Upper lobe of left lung (tissue), 4 donors: ENCODE measurements around the gene TROAP.

Experiments
- POLR2A ChIP-seq, 4 donors: fragments of 450-650 bp; IDR thresholded peaks; one replicate each; pipeline ENCODE4 v1.5.1; 2016 to 2017; ENCODE audit warnings: antibody characterized with exemption in 4 of 4, mild to moderate bottlenecking in 2 of 4
- TF ChIP-seq, protein P1 (sequence below), 6 experiments: fragments of 450-650 bp in 4 of 6; fragments of 200-600 bp in 2 of 6; sonication (generic) in 2 of 6; IDR thresholded peaks; one replicate each; pipeline ENCODE4 v1.5.1; 2016 to 2019; ENCODE audit warnings: antibody characterized with exemption in 6 of 6

DNA sequence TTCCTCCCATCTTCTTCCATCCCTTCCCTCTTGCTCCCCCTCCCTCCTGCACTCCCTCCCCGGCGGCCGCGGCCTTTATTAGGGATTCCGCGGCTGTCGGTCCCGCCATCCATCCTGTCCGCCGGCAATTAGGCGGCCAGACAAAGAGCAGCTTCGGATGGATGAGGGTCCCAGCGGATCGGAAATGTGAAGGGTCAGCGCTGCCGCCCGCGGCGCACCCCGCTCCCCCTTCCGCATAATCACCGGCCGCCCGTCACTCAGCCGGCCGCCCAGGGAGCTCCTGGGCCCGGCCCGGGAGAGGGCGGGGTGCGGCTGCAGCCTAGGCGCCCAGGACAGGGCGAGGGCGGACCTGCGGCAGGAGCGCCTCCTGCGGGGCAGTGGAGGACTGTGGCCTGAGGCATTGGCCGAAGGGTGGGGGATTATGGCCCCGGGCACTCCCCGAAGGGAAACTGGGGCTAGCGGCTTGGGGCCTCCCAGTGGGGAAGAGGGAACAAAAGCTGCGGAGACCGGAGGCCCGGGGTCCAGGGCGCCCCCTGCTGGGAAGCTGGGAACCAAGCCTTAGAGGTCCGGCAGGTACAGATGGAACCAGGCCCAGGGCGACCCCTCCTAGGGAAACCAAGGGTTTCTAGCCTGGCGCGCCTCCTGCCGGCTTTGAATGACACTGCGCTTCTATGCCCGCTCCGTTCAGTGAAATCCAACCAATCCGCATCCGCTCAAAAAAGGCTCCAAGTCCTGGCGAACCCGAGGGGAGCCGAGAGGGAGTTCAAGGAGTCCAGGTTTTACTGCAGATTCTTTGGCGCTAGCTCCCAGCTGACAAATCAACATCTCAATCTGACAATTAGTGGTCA, 19.2 kb downstream of the TROAP start:
- TF ChIP-seq, protein P1, sequence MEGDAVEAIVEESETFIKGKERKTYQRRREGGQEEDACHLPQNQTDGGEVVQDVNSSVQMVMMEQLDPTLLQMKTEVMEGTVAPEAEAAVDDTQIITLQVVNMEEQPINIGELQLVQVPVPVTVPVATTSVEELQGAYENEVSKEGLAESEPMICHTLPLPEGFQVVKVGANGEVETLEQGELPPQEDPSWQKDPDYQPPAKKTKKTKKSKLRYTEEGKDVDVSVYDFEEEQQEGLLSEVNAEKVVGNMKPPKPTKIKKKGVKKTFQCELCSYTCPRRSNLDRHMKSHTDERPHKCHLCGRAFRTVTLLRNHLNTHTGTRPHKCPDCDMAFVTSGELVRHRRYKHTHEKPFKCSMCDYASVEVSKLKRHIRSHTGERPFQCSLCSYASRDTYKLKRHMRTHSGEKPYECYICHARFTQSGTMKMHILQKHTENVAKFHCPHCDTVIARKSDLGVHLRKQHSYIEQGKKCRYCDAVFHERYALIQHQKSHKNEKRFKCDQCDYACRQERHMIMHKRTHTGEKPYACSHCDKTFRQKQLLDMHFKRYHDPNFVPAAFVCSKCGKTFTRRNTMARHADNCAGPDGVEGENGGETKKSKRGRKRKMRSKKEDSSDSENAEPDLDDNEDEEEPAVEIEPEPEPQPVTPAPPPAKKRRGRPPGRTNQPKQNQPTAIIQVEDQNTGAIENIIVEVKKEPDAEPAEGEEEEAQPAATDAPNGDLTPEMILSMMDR (IDR thresholded peaks at IDR 0.05): peak; percentile 75 to 85 (median 78)
- no peak for TF ChIP-seq POLR2A (IDR thresholded peaks at IDR 0.05)
